H1 (cell line): ENCODE data around the gene AGBL1. TPM values are rescaled to one million over a fixed set of nuclear protein-coding genes. Genes with fewer than 3 reads are reported as not detected.

Experiments
- CTCF ChIA-PET: fragments of 300-600 bp; sonication (Branson Sonifier 250); formaldehyde crosslinking; loops from one replicate; lab custom pipeline; 2021; ENCODE audit not compliant: partially characterized antibody; lab: Charles Lee
- POLR2A ChIA-PET: fragments of 300-600 bp; sonication (Branson Sonifier 250); formaldehyde crosslinking; loops from one replicate; lab custom pipeline; 2021; ENCODE audit warnings: inconsistent platforms; ENCODE audit not compliant: partially characterized antibody; lab: Charles Lee
- DNase-seq, 2 experiments: peaks; one replicate each; pipeline versions ENCODE4 v3.0.0 to v3.0.0-alpha.2; 2010 to 2022; ENCODE audit warnings: low spot score in 2 of 2, low read depth in 1 of 2, mixed read lengths in 1 of 2
- FAIRE-seq: peaks from 2 replicates; lab custom pipeline; 2011; peaks lifted over from hg19 to GRCh38; lab: Jason Lieb, UNC
- H2AFZ ChIP-seq: 2 replicates; pipeline ENCODE4 v1.8.1; 2012; ENCODE audit warnings: low read length, inconsistent platforms
- H2AK5ac ChIP-seq: 2 replicates; pipeline ENCODE4 v1.6.1; 2013; ENCODE audit warnings: low read depth, low read length
- H2BK120ac ChIP-seq: replicated peaks from 2 replicates; pipeline ENCODE3; 2013; ENCODE audit warnings: low read depth, low read length, inconsistent platforms
- H2BK12ac ChIP-seq: 2 replicates; pipeline ENCODE4 v1.6.1; 2013; ENCODE audit warnings: low read depth, low read length
- H2BK15ac ChIP-seq: 2 replicates; pipeline ENCODE4 v1.6.1; 2013; ENCODE audit warnings: low read length
- H2BK20ac ChIP-seq: 2 replicates; pipeline ENCODE4 v1.6.1; 2013; ENCODE audit warnings: low read length
- H2BK5ac ChIP-seq: 2 replicates; pipeline ENCODE4 v1.6.1; 2013; ENCODE audit warnings: low read depth, low read length
- H3K14ac ChIP-seq: 2 replicates; pipeline ENCODE4 v1.6.1; 2013; ENCODE audit warnings: inconsistent platforms; ENCODE audit not compliant: insufficient read length
- H3K18ac ChIP-seq: 2 replicates; pipeline ENCODE4 v1.6.1; 2013; ENCODE audit warnings: low read length; ENCODE audit errors: extremely low read depth
- H3K23ac ChIP-seq: 2 replicates; pipeline ENCODE4 v1.6.1; 2013; ENCODE audit warnings: inconsistent platforms; ENCODE audit not compliant: insufficient read length
- H3K23me2 ChIP-seq: 2 replicates; pipeline ENCODE4 v1.6.1; 2013; ENCODE audit warnings: low read depth, low read length
- H3K27ac ChIP-seq: 2 replicates; pipeline ENCODE4 v1.6.1; 2011; ENCODE audit warnings: low read depth, low read length, inconsistent platforms
- H3K27me3 ChIP-seq, 4 experiments: replicated peaks in 1 of 4; 1 replicate in 1 of 4; 2 replicates in 3 of 4; pipeline versions ENCODE4 v1.6.1 to v1.8.1; 2011 to 2013; ENCODE audit warnings: low read length in 3 of 4, mild to moderate bottlenecking in 3 of 4, inconsistent platforms in 2 of 4, mixed read lengths in 2 of 4, moderate library complexity in 1 of 4; ENCODE audit not compliant: control insufficient read depth in 3 of 4, insufficient read depth in 3 of 4; ENCODE audit errors: extremely low read depth in 1 of 4
- H3K36me3 ChIP-seq, 4 experiments: 2 replicates each; pipeline versions ENCODE4 v1.6.1 to v1.8.1; 2011 to 2013; ENCODE audit warnings: mild to moderate bottlenecking in 4 of 4, low read length in 3 of 4, moderate library complexity in 2 of 4, control low read depth in 1 of 4, inconsistent platforms in 1 of 4; ENCODE audit not compliant: insufficient read depth in 4 of 4, control insufficient read depth in 2 of 4
- H3K4ac ChIP-seq: replicated peaks from 2 replicates; pipeline ENCODE3; 2013; ENCODE audit warnings: low read length, low read depth, mixed read lengths, inconsistent platforms; ENCODE audit not compliant: insufficient read length
- H3K4me1 ChIP-seq, 4 experiments: replicated peaks in 1 of 4; 1 replicate in 1 of 4; 2 replicates in 3 of 4; pipeline versions ENCODE4 v1.6.1 to v1.8.1; 2011 to 2013; ENCODE audit warnings: low read length in 3 of 4, inconsistent platforms in 2 of 4, mixed read lengths in 1 of 4; ENCODE audit not compliant: insufficient read depth in 4 of 4, control insufficient read depth in 3 of 4
- H3K4me2 ChIP-seq, 2 experiments: 2 replicates each; pipeline versions ENCODE4 v1.6.1 to v1.8.1; 2011 to 2013; ENCODE audit warnings: low read depth in 2 of 2, low read length in 2 of 2, control low read depth in 1 of 2, inconsistent platforms in 1 of 2, mild to moderate bottlenecking in 1 of 2; ENCODE audit not compliant: insufficient read depth in 1 of 2
- H3K4me3 ChIP-seq, 4 experiments: fragments of 200-600, 300-600 bp in 1 of 4; sonication (generic), shearing (Covaris generic), sonication (Bioruptor Twin) in 1 of 4; 2 replicates each; pipeline versions ENCODE4 v1.5.1 to v1.8.1; 2011 to 2016; ENCODE audit warnings: low read length in 4 of 4, low read depth in 3 of 4, control low read depth in 2 of 4, inconsistent platforms in 2 of 4, mild to moderate bottlenecking in 2 of 4, mixed read lengths in 1 of 4, moderate library complexity in 1 of 4; ENCODE audit not compliant: insufficient read depth in 2 of 4; ENCODE audit errors: extremely low read depth in 1 of 4
- H3K56ac ChIP-seq: replicated peaks from 2 replicates; pipeline ENCODE3; 2013; ENCODE audit warnings: low read depth, mild to moderate bottlenecking, mixed read lengths, low read length, inconsistent platforms; ENCODE audit not compliant: insufficient read length
- H3K79me1 ChIP-seq: 2 replicates; pipeline ENCODE4 v1.6.1; 2013; ENCODE audit warnings: low read depth, low read length, control low read depth
- H3K79me2 ChIP-seq, 2 experiments: 2 replicates each; pipeline versions ENCODE4 v1.6.1 to v1.8.1; 2012 to 2013; ENCODE audit warnings: low read length in 2 of 2, mild to moderate bottlenecking in 2 of 2, inconsistent platforms in 1 of 2; ENCODE audit not compliant: insufficient read depth in 2 of 2, control insufficient read depth in 1 of 2
- H3K9ac ChIP-seq, 4 experiments: replicated peaks in 1 of 4; 1 replicate in 1 of 4; 2 replicates in 3 of 4; pipeline versions ENCODE4 v1.6.1 to v1.8.1; 2011 to 2013; ENCODE audit warnings: low read depth in 3 of 4, low read length in 3 of 4, control low read depth in 2 of 4, mild to moderate bottlenecking in 2 of 4, moderate library complexity in 2 of 4, inconsistent platforms in 1 of 4; ENCODE audit errors: extremely low read depth in 1 of 4
- H3K9me3 ChIP-seq, 2 experiments: 2 replicates each; pipeline versions ENCODE4 v1.6.1 to v1.8.1; 2012 to 2013; ENCODE audit warnings: mild to moderate bottlenecking in 2 of 2, moderate library complexity in 2 of 2, control low read depth in 1 of 2, inconsistent platforms in 1 of 2, low read depth in 1 of 2, low read length in 1 of 2, mixed read lengths in 1 of 2; ENCODE audit not compliant: insufficient read depth in 2 of 2
- H4K20me1 ChIP-seq, 2 experiments: replicated peaks in 1 of 2; 2 replicates each; pipeline versions ENCODE3 to v1.8.1; 2011 to 2013; ENCODE audit warnings: inconsistent platforms in 2 of 2, low read length in 2 of 2, mild to moderate bottlenecking in 1 of 2; ENCODE audit not compliant: insufficient read depth in 2 of 2, control insufficient read depth in 1 of 2
- H4K5ac ChIP-seq: 2 replicates; pipeline ENCODE4 v1.6.1; 2013; ENCODE audit warnings: low read length, low read depth, mixed read lengths, inconsistent platforms; ENCODE audit not compliant: insufficient read length
- H4K8ac ChIP-seq: 2 replicates; pipeline ENCODE4 v1.8.0; 2013; ENCODE audit warnings: mild to moderate bottlenecking, moderate library complexity, low read length, inconsistent platforms; ENCODE audit not compliant: insufficient read depth; ENCODE audit errors: extremely low read depth
- H4K91ac ChIP-seq: replicated peaks from 2 replicates; pipeline ENCODE3; 2013; ENCODE audit warnings: low read length, mixed read lengths, inconsistent platforms; ENCODE audit not compliant: insufficient read length
- NANOG ChIP-seq: IDR thresholded peaks from 2 replicates; pipeline ENCODE4 v1.6.1; 2011; ENCODE audit warnings: low read length, low read depth, mild to moderate bottlenecking, inconsistent platforms; ENCODE audit not compliant: insufficient read depth, poor library complexity, severe bottlenecking
- ZNF274 ChIP-seq: IDR thresholded peaks from 2 replicates; pipeline ENCODE4 v1.7.0; 2012; ENCODE audit warnings: low read length, borderline replicate concordance; ENCODE audit errors: extremely low read depth
- WGBS, 2 experiments: shearing (Covaris generic) in 1 of 2; methylation state at CpG; one replicate each; pipeline versions ENCODE4 v1.1.6 to v1.1.7; 2013 to 2015; ENCODE audit warnings: low lambda C conversion rate in 2 of 2, mixed read lengths in 2 of 2, inconsistent platforms in 1 of 2, low coverage in 1 of 2, missing lambda C conversion rate in 1 of 2; ENCODE audit not compliant: insufficient replicate concordance in 2 of 2, insufficient coverage in 1 of 2, insufficient read length in 1 of 2; ENCODE audit errors: extremely low coverage in 1 of 2, missing lambda C conversion rate in 1 of 2; 5-methylcytosine and 5-hydroxymethylcytosine counted together
- polyA plus RNA-seq, 7 experiments: library from polyadenylated mRNA; depleted of rRNA in 3 of 7; stranded (reverse) in 5 of 7; unstranded in 2 of 7; fragments of >200 nt in 5 of 7; fragments of 200-250 nt in 2 of 7; gene quantifications; 1 replicate in 5 of 7; 2 replicates in 1 of 7; 4 replicates in 1 of 7; pipeline versions ENCODE4 v1.2.1 to v1.2.3, GENCODE V29; 2011 to 2013; ENCODE audit warnings: missing spikeins in 2 of 7, mixed read lengths in 2 of 7
- total RNA-seq: library from RNA; stranded (reverse); fragmentation: NEBNext Ultra II Directional; extraction: Animal tissue kit (Norgen Biotek cat#: 25700); gene quantifications from 2 replicates; pipeline ENCODE4 v1.2.1, GENCODE V29; 2021

Gene AGBL1
- total and polyA plus RNA-seq, 2 of the 8 experiments (the other 6 are each of a cell fraction or from before 2014, with no cell fraction given) = not detected

GRCh38 chr15:86236356-86237110 is 156.9 kb downstream of the AGBL1 start:
- H3K4me2 ChIP-seq = peak overlapping the region; percentile 56 to 71
- TF ChIP-seq NANOG (peak; percentile 90), ZNF274 (no peak)

More at GRCh38 chr15:86236356-86237110, 156.9 kb downstream of the AGBL1 start:
- H2BK120ac ChIP-seq = peak overlapping the region; percentile 80
- H3K36me3 ChIP-seq = no peaks in the 10 kb centered on the region
- no peaks in the 10 kb centered on the region for H3K79me1 ChIP-seq
- H3K4me1 ChIP-seq = peaks cover 10 to 17% (median 14%) of the 10 kb centered on the region in 4 experiments
- H3K23ac ChIP-seq = no peak overlapping the region
- POLR2A ChIA-PET = interaction anchor here (0.6 kb wide), 1 partner anchor 1800 kb away, joined by 3 read pairs; no protein-coding TSS in a partner anchor
- H3K4ac ChIP-seq = peak overlapping the region; percentile 9
- H2BK12ac ChIP-seq = peak overlapping the region; percentile 75
- DNase-seq (peak; percentile 67 to 70), FAIRE-seq (no peak)
- peak overlapping the region; percentile 97; the same call in 1 of the 2 replicates for H2BK5ac ChIP-seq
- H2AK5ac ChIP-seq = no peak overlapping the region; the same call in 1 of the 2 replicates
- peak overlapping the region in 1 of 4 experiments; percentile 36; a peak in 1 of 7 replicates for H3K9ac ChIP-seq
- no peaks in the 10 kb centered on the region for H3K79me2 ChIP-seq
- H3K4me3 ChIP-seq = peak overlapping the region in 3 of 4 experiments; percentile 11 to 34 (median 20); a peak in 3 of 8 replicates
- no peak overlapping the region for H4K8ac ChIP-seq
- no peak overlapping the region for H3K14ac ChIP-seq
- no peaks in the 10 kb centered on the region; a peak in 1 of 7 replicates for H3K27me3 ChIP-seq
- CTCF ChIA-PET = interaction anchor here (1.1 kb wide), 1 partner anchor 506 kb away, joined by 4 read pairs; no protein-coding TSS in a partner anchor
- H3K9me3 ChIP-seq = no peaks in the 10 kb centered on the region
- H3K27ac ChIP-seq = no peak overlapping the region
- H3K18ac ChIP-seq = peak overlapping the region; percentile 96
- no peaks in the 10 kb centered on the region for H3K23me2 ChIP-seq
- H3K56ac ChIP-seq = no peak overlapping the region
- 24% methylated on average over 11 of the region's 15 CpGs; no CpG with 5 or more reads in 1 of the 2 experiments for WGBS, 2 experiments
- no peak overlapping the region for H4K91ac ChIP-seq
- H4K20me1 ChIP-seq = no peaks in the 10 kb centered on the region
- peak overlapping the region; percentile 94; the same call in 1 of the 2 replicates for H2BK20ac ChIP-seq
- no peak overlapping the region for H4K5ac ChIP-seq
- peak overlapping the region; percentile 54; the same call in 1 of the 2 replicates for H2BK15ac ChIP-seq
- peak overlapping the region; percentile 64; the same call in 1 of the 2 replicates for H2AFZ ChIP-seq
